Measurements from ENCODE around the gene HEG1. TPM values are rescaled to one million over a fixed set of nuclear protein-coding genes. Genes with fewer than 3 reads are reported as not detected.

HEG1 gene
- total and polyA plus RNA-seq, 2 of the 8 experiments (the other 6 are each of a cell fraction or from before 2014, with no cell fraction given) = 5.3 to 9.7 TPM

GRCh38 chr3:125000661-125001060 lies 55.1 kb downstream of the HEG1 start:
- Histone ChIP-seq H3K14ac (ENCODE audit: insufficient read length) (no peak overlapping the region), H4K5ac (ENCODE audit: insufficient read length, low read depth, low read length) (no peak overlapping the region), H2BK15ac (ENCODE audit: low read length) (no peak overlapping the region), H3K27ac (ENCODE audit: low read depth, low read length) (no peak overlapping the region), H3K4me1 (replicated peaks in 1 of 4; ENCODE audit: control insufficient read depth in 3 of 4, insufficient read depth in 4 of 4, low read length in 3 of 4) (peaks cover 2 to 8% (median 7%) of the 10 kb centered on the region in 4 experiments; a peak in 4 of 7 replicates), H3K23me2 (ENCODE audit: low read depth, low read length) (no peaks in the 10 kb centered on the region), H2BK12ac (ENCODE audit: low read depth, low read length) (no peak overlapping the region), H2AFZ (ENCODE audit: low read length) (no peak overlapping the region), H2BK20ac (ENCODE audit: low read length) (no peak overlapping the region), H4K8ac (ENCODE audit: extremely low read depth, insufficient read depth, low read length) (no peak overlapping the region), H3K4me3 (ENCODE audit: extremely low read depth in 1 of 4, insufficient read depth in 2 of 4, low read depth in 3 of 4, low read length in 4 of 4) (no peak overlapping the region), H3K9ac (replicated peaks in 1 of 4; ENCODE audit: extremely low read depth in 1 of 4, low read depth in 3 of 4, low read length in 3 of 4) (no peak overlapping the region), H3K79me1 (ENCODE audit: low read depth, low read length) (no peaks in the 10 kb centered on the region), H3K56ac (replicated peaks; ENCODE audit: insufficient read length, low read depth, low read length) (no peak overlapping the region), H3K9me3 (ENCODE audit: insufficient read depth in 2 of 2, low read depth in 1 of 2, low read length in 1 of 2) (no peaks in the 10 kb centered on the region), H3K23ac (ENCODE audit: insufficient read length) (no peak overlapping the region), H2AK5ac (ENCODE audit: low read depth, low read length) (no peak overlapping the region), H2BK5ac (ENCODE audit: low read depth, low read length) (no peak overlapping the region), H3K4me2 (ENCODE audit: insufficient read depth in 1 of 2, low read depth in 2 of 2, low read length in 2 of 2) (no peak overlapping the region), H3K36me3 (ENCODE audit: control insufficient read depth in 2 of 4, insufficient read depth in 4 of 4, low read length in 3 of 4) (peaks cover 0 to 21% (median 2%) of the 10 kb centered on the region in 4 experiments; a peak in 3 of 8 replicates), H3K18ac (ENCODE audit: extremely low read depth, low read length) (no peak overlapping the region), H3K27me3 (replicated peaks in 1 of 4; ENCODE audit: control insufficient read depth in 3 of 4, extremely low read depth in 1 of 4, insufficient read depth in 3 of 4, low read length in 3 of 4) (no peaks in the 10 kb centered on the region), H3K79me2 (ENCODE audit: control insufficient read depth in 1 of 2, insufficient read depth in 2 of 2, low read length in 2 of 2) (no peaks in the 10 kb centered on the region), H3K4ac (replicated peaks; ENCODE audit: insufficient read length, low read depth, low read length) (no peak overlapping the region), H2BK120ac (replicated peaks; ENCODE audit: low read depth, low read length) (no peak overlapping the region), H4K91ac (replicated peaks; ENCODE audit: insufficient read length, low read length) (no peak overlapping the region), H4K20me1 (replicated peaks in 1 of 2; ENCODE audit: control insufficient read depth in 1 of 2, insufficient read depth in 2 of 2, low read length in 2 of 2) (no peaks in the 10 kb centered on the region)
- 87% methylated on average over 2 of the region's 2 CpGs; no CpG with 5 or more reads in 1 of the 2 experiments for WGBS, 2 experiments (ENCODE audit: extremely low coverage in 1 of 2, insufficient coverage in 1 of 2, insufficient read length in 1 of 2, insufficient replicate concordance in 2 of 2, low coverage in 1 of 2, low lambda C conversion rate in 2 of 2, missing lambda C conversion rate in 1 of 2)
- CTCF ChIA-PET (ENCODE audit: partially characterized antibody) = interaction anchor here (1.0 to 2.8 kb wide), 5 partner anchors 11 to 201 kb away, joined by 3 to 9 read pairs (median 4); no protein-coding TSS in a partner anchor
- no peak for FAIRE-seq
- POLR2A ChIA-PET (ENCODE audit: partially characterized antibody) = no interaction called here
- no peak for TF ChIP-seq JUND (IDR thresholded peaks at IDR 0.05; ENCODE audit: low read length)
- no peak for TF ChIP-seq CHD1 (IDR thresholded peaks at IDR 0.05; ENCODE audit: low read depth, low read length)
- no peak for TF ChIP-seq CTBP2 (IDR thresholded peaks at IDR 0.05; ENCODE audit: borderline replicate concordance, insufficient read depth, insufficient read length, low read length)
- no peak for TF ChIP-seq RBBP5 (IDR thresholded peaks at IDR 0.05; ENCODE audit: borderline replicate concordance, low read depth, low read length)
- no peak for TF ChIP-seq KDM5A (IDR thresholded peaks at IDR 0.05; ENCODE audit: low read length)
- no peak for TF ChIP-seq POU5F1 (IDR thresholded peaks at IDR 0.05; ENCODE audit: low read depth, low read length)
- TF ChIP-seq BCL11A (IDR thresholded peaks at IDR 0.05; ENCODE audit: low read depth in 2 of 2, low read length in 2 of 2) = no peak
- no peak for TF ChIP-seq POLR2AphosphoS5 (IDR thresholded peaks at IDR 0.05; ENCODE audit: low read depth, low read length)
- no peak for TF ChIP-seq ASH2L (IDR thresholded peaks at IDR 0.05; ENCODE audit: low read length)
- TF ChIP-seq NANOG (IDR thresholded peaks at IDR 0.05; ENCODE audit: insufficient read depth, low read depth, low read length, poor library complexity, severe bottlenecking) = no peak
- TF ChIP-seq RXRA (IDR thresholded peaks at IDR 0.05; ENCODE audit: insufficient read depth, low read depth, low read length) = no peak
- no peak for TF ChIP-seq CEBPB (IDR thresholded peaks at IDR 0.05; ENCODE audit: low read depth, low read length)
- TF ChIP-seq SP4 (IDR thresholded peaks at IDR 0.05; ENCODE audit: low read length) = no peak
- no peak for TF ChIP-seq HDAC6 (IDR thresholded peaks at IDR 0.05; ENCODE audit: low read depth, low read length)
- no peak for TF ChIP-seq RNF2 (IDR thresholded peaks at IDR 0.05; ENCODE audit: borderline replicate concordance, low read depth, low read length, missing control alignments, poor library complexity, severe bottlenecking)
- no peak for DNase-seq (ENCODE audit: low read depth in 1 of 2, low spot score in 2 of 2)

Data from H1 (cell line).